ENCODE data around the gene NMD3.

DNA sequence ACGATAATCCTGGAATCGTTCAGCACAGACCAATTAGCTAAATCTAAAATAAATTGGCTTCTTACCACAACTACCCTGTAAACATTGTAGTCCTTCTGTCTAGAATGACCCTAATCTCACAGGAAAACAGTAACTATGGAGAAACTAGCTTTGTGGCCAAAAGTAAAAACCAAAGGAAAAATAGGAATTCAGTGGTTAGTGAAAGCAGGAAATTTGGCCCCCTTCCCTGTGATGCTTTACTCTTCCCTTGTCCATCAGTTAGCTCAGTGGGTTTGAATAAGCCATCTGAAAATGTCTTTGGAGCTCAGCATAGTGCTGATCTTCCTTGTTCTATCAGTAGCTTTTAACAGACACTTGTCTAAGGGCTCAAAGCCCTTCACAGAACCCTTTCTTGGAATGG, 1.6 kb downstream of the NMD3 start:
- TF ChIP-seq, protein P1, sequence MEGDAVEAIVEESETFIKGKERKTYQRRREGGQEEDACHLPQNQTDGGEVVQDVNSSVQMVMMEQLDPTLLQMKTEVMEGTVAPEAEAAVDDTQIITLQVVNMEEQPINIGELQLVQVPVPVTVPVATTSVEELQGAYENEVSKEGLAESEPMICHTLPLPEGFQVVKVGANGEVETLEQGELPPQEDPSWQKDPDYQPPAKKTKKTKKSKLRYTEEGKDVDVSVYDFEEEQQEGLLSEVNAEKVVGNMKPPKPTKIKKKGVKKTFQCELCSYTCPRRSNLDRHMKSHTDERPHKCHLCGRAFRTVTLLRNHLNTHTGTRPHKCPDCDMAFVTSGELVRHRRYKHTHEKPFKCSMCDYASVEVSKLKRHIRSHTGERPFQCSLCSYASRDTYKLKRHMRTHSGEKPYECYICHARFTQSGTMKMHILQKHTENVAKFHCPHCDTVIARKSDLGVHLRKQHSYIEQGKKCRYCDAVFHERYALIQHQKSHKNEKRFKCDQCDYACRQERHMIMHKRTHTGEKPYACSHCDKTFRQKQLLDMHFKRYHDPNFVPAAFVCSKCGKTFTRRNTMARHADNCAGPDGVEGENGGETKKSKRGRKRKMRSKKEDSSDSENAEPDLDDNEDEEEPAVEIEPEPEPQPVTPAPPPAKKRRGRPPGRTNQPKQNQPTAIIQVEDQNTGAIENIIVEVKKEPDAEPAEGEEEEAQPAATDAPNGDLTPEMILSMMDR (IDR thresholded peaks at IDR 0.05; ENCODE audit: borderline replicate concordance, extremely low read depth, low read length, poor library complexity, severe bottlenecking) = no peak
- TF ChIP-seq EZH2 (IDR thresholded peaks at IDR 0.05; ENCODE audit: borderline replicate concordance, low read depth, low read length, severe bottlenecking) = no peak

Measured in DND-41 (cell line).